ENCODE measurements around the gene TPRX2. TPM values are rescaled to one million over a fixed set of nuclear protein-coding genes. Genes with fewer than 3 reads are reported as not detected.
A peak's percentile ranks its signal among the peaks of the same experiment; 100 is the strongest.

The TPRX2 gene
- total and polyA plus RNA-seq, 2 of the 13 experiments (the other 11 are each of a cell fraction or from before 2014, with no cell fraction given): not detected

GRCh38 chr19:47886010-47886559 is 27.1 kb downstream of the TPRX2 start, which contains the start of gene SULT2A1 (continued):
- TF ChIP-seq THRA (CRISPR knock-in tag; IDR thresholded peaks at IDR 0.05; ENCODE audit: borderline replicate concordance): peak; percentile 90
- no peak for TF ChIP-seq SRY (CRISPR knock-in tag; IDR thresholded peaks at IDR 0.05)
- TF ChIP-seq, protein P1, sequence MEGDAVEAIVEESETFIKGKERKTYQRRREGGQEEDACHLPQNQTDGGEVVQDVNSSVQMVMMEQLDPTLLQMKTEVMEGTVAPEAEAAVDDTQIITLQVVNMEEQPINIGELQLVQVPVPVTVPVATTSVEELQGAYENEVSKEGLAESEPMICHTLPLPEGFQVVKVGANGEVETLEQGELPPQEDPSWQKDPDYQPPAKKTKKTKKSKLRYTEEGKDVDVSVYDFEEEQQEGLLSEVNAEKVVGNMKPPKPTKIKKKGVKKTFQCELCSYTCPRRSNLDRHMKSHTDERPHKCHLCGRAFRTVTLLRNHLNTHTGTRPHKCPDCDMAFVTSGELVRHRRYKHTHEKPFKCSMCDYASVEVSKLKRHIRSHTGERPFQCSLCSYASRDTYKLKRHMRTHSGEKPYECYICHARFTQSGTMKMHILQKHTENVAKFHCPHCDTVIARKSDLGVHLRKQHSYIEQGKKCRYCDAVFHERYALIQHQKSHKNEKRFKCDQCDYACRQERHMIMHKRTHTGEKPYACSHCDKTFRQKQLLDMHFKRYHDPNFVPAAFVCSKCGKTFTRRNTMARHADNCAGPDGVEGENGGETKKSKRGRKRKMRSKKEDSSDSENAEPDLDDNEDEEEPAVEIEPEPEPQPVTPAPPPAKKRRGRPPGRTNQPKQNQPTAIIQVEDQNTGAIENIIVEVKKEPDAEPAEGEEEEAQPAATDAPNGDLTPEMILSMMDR (CRISPR knock-in tag; IDR thresholded peaks at IDR 0.05): 0 out of 2 replicates have a peak, but pooled peaks have one; percentile 6
- TF ChIP-seq, protein P2, sequence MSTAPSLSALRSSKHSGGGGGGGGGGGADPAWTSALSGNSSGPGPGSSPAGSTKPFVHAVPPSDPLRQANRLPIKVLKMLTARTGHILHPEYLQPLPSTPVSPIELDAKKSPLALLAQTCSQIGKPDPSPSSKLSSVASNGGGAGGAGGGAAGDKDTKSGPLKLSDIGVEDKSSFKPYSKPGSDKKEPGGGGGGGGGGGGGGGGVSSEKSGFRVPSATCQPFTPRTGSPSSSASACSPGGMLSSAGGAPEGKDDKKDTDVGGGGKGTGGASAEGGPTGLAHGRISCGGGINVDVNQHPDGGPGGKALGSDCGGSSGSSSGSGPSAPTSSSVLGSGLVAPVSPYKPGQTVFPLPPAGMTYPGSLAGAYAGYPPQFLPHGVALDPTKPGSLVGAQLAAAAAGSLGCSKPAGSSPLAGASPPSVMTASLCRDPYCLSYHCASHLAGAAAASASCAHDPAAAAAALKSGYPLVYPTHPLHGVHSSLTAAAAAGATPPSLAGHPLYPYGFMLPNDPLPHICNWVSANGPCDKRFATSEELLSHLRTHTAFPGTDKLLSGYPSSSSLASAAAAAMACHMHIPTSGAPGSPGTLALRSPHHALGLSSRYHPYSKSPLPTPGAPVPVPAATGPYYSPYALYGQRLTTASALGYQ (CRISPR knock-in tag; IDR thresholded peaks at IDR 0.05): peak; percentile 85; the same call in 1 of the 2 replicates
- TF ChIP-seq, protein P3, sequence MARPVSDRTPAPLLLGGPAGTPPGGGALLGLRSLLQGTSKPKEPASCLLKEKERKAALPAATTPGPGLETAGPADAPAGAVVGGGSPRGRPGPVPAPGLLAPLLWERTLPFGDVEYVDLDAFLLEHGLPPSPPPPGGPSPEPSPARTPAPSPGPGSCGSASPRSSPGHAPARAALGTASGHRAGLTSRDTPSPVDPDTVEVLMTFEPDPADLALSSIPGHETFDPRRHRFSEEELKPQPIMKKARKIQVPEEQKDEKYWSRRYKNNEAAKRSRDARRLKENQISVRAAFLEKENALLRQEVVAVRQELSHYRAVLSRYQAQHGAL (CRISPR knock-in tag; IDR thresholded peaks at IDR 0.05; ENCODE audit: not compliant biosample characterization): no peak
- peak; percentile 93 for TF ChIP-seq ARID3A (IDR thresholded peaks at IDR 0.05; ENCODE audit: low read depth, low read length)
- TF ChIP-seq ZKSCAN8 (CRISPR knock-in tag; IDR thresholded peaks at IDR 0.05; ENCODE audit: borderline replicate concordance): peak; percentile 70
- TF ChIP-seq ZNF18 (CRISPR knock-in tag; IDR thresholded peaks at IDR 0.05; ENCODE audit: insufficient replicate concordance): peak; percentile 52
- no peak for TF ChIP-seq CREB1 (IDR thresholded peaks at IDR 0.05)
- peak; percentile 73; the same call in 1 of the 2 replicates for TF ChIP-seq CREB1 (CRISPR knock-in tag; IDR thresholded peaks at IDR 0.05)
- TF ChIP-seq ZNF333 (CRISPR knock-in tag; IDR thresholded peaks at IDR 0.05; ENCODE audit: borderline replicate concordance): no peak
- TF ChIP-seq TFE3 (CRISPR knock-in tag; IDR thresholded peaks at IDR 0.05): peak; percentile 99
- peak; percentile 41 for TF ChIP-seq XRCC5 (optimal IDR thresholded peaks at IDR 0.05; ENCODE audit: low read length)
- TF ChIP-seq, protein P4, sequence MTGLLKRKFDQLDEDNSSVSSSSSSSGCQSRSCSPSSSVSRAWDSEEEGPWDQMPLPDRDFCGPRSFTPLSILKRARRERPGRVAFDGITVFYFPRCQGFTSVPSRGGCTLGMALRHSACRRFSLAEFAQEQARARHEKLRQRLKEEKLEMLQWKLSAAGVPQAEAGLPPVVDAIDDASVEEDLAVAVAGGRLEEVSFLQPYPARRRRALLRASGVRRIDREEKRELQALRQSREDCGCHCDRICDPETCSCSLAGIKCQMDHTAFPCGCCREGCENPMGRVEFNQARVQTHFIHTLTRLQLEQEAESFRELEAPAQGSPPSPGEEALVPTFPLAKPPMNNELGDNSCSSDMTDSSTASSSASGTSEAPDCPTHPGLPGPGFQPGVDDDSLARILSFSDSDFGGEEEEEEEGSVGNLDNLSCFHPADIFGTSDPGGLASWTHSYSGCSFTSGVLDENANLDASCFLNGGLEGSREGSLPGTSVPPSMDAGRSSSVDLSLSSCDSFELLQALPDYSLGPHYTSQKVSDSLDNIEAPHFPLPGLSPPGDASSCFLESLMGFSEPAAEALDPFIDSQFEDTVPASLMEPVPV (CRISPR knock-in tag; IDR thresholded peaks at IDR 0.05): peak; percentile 48; the same call in 1 of the 2 replicates
- TF ChIP-seq ZNF782 (CRISPR knock-in tag; IDR thresholded peaks at IDR 0.05; ENCODE audit: borderline replicate concordance): no peak
